ENCODE measurements around the gene SLC35G2.
"Not testable (repeated sequence)": the region's sequence is repeated elsewhere in the genome, so short reads cannot be mapped to it uniquely, and the experiment has no call there.

SLC35G2 gene

DNA sequence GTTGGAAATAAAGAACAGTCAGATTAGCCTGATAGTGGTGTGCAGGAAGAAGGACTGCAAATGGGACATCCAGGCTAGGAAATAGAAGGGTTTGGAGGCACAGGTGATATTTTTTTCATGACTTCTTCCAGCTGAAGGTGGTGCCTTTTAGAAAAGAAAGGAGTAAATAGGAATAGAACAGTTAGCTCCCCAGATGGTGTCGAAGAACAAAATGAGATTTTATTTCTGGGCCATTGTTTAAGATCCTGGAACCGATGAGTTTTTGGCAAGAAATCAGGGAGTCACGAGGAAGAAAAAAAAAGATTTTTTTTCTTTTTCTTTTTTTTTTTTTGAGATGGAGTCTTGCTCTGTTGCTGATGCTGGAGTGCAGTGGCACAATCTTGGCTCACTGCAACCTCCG is 33.3 kb downstream of the SLC35G2 start:
- no peak for TF ChIP-seq CTCF (conservative IDR thresholded peaks at IDR 0.05)
- TF ChIP-seq ZFX (IDR thresholded peaks at IDR 0.05), result no peak
- H3K27ac ChIP-seq, result no peak overlapping the region

DNA sequence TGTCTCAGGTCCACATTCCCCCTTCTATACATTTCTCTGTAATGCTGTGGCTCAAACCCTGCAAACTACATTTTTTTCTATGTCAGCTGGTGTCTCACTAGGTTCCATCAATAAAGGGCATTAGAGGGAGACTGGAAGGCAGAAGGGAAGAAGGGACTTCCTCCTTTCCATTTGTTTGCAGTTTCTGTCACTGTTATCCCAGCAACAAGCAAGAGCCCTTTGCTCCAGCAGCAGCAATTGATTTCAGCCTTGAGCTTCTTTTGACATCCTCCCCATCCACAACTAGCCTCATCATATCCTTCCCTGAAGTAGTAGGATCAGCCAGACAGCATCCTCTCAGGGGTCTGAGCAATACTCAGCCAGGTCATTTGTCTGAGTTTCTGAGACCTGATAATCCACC is 37.7 kb downstream of the SLC35G2 start:
- TF ChIP-seq CTCF (conservative IDR thresholded peaks at IDR 0.05) (no peak), ZFX (IDR thresholded peaks at IDR 0.05) (no peak)
- no peak overlapping the region for H3K27ac ChIP-seq

GRCh38 chr3:136858381-136858780 is 39.5 kb downstream of the SLC35G2 start:
- no peak for TF ChIP-seq CTCF (conservative IDR thresholded peaks at IDR 0.05)
- TF ChIP-seq ZFX (IDR thresholded peaks at IDR 0.05), result no peak
- H3K27ac ChIP-seq, result no peak overlapping the region

DNA sequence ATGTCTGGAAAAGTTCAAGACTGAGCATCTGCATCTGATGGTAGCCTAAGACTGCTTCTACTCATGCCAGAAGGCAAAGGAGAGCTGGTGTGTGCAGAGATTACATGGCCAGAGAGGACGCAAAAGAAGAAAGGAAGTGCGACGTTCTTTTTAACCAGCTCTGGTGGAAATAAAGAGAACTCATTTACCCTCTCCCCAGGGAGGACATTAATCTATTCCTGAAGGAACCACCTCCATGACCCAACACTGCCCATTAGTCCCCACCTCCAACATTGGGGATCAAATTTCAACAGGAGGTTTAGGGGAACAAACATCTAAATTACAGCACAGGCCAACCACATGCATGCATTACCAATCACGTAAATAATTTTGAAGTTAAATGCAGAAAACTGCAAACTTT is 41.6 kb downstream of the SLC35G2 start:
- H3K27ac ChIP-seq, result no peak overlapping the region
- TF ChIP-seq ZFX (IDR thresholded peaks at IDR 0.05) (no peak), CTCF (conservative IDR thresholded peaks at IDR 0.05) (no peak)

DNA sequence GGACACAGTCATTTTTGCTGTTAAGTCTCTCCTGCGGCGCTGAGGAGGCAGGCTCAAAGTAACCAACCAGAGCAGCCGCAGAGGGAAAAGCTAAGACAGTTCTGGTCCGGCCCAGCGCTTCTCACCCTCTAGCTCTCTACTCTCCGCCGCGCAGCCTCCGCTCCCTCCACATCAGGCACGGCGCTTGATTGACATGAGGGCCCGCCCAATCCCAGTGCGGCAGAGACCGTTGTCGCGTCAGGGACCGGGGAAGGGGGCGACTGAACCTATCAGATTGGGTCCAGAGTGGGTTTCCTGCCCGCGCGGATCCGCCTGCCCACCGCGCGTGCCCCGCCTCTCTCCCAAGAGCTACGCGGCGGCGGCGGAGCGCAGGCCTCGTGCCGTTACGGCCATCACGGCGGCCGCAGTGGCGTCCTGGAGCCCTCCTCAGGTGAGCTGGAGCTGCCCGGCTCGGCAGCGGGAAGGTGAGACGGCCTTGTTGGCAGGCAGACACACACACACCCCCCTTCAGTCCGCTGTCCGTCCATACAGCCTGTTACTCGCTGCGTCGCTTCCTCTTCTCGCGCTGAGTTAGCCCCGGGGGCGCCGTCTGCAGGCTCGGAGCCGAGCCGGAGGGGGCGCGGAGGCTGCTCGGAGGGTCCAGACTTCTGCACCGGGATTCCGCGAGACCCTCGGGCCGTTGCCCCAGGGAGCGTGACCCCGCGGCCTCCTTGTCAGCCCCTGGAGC is 43.1 kb downstream of the SLC35G2 start, which contains the start of gene NCK1:
NCK1 (plus strand) TSS at position 319 of the 727 bp plus-strand sequence. CDS start 65,794 bp downstream, outside the sequence.
- TF ChIP-seq ZFX (IDR thresholded peaks at IDR 0.05) (peak; percentile 80), CTCF (conservative IDR thresholded peaks at IDR 0.05) (no peak; the same call in 1 of the 2 replicates)
- H3K27ac ChIP-seq, result peak within 1 kb of the TSS; percentile 91

DNA sequence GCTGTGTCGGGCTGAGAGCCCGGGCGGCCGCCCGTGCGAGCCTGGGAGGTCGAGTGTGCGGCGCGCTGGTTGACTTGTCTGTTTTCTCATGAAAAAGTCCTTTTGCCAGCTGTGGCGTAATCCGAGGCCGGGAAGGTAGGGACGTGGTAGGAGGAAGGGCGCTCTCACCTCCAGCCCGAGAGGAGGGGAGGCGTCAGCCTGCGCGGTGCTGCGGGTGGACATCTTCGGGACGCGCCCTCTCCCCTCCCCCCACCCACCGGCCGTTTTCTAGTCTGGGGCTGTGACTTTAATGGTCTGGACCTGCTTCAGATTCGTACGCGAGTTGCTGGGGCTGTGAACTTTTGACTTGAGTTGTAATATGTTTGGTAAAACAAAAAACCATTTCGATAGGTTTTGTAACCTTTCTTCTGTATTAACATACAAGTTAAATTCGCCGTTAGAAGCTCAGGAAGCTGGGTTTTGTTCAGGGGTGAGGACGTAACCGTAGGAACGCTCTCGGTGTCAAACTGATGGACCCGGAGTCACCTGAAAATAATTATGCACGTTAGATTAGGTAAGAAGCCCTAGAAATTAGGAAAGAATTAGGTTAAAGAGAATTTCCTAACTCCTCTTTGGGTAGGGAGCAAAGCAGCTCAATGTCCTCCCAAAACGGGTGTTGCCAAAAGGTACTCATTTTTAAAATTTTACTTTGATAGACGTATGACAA is 43.8 kb downstream of the SLC35G2 start:
- TF ChIP-seq CTCF (conservative IDR thresholded peaks at IDR 0.05) (no peak), ZFX (IDR thresholded peaks at IDR 0.05) (no peak)
- H3K27ac ChIP-seq, result peak overlapping the region; percentile 91

DNA sequence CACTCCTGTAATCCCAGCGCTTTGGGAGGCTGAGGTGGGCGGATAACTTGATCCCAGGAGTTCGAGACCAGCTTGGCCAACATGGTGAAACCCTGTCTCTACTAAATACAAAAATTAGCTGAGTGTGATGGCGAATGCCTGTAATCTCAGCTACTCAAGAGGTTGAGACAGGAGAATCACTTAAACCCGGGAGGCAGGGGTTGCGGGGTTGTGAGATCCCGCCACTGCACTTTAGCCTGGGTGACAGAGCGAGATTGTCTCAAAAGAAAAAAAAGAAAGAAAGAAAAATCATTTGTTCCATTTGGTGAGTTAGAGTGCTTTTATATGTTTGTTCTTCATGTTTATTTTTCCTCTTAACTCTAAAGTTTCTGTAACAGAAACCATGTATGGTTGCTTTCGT is 50.4 kb downstream of the SLC35G2 start:
- TF ChIP-seq CTCF (conservative IDR thresholded peaks at IDR 0.05), result no peak
- no peak for TF ChIP-seq ZFX (IDR thresholded peaks at IDR 0.05)
- H3K27ac ChIP-seq, result no peak overlapping the region

DNA sequence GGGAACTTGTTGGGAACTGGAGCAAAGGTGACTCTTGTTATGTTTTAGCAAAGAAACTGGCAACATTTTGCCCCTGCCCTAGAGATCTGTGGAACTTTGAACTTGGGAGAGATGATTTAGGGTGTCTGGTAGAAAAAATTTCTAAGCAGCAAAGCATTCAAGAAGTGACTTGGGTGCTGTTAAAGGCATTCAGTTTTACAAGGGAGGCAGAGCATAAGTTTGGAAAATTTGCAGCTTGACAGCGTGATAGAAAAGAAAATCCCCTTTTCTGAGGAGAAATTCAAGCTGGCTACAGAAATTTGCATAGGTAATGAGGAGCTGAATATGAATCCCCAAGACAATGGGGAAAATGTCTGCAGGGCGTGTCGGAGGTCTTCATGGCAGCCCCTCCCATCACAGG is 53.3 kb downstream of the SLC35G2 start:
- H3K27ac ChIP-seq, result not testable (repeated sequence)

GRCh38 chr3:136879510-136879909 is 60.6 kb downstream of the SLC35G2 start:
- H3K27ac ChIP-seq, result not testable (repeated sequence)

All from C4-2B (cell line).